ENCODE measurements around the gene MGP.

The MGP gene

GRCh38 chr12:14841761-14842160 lies 43.9 kb downstream of the MGP start:
- DNase-seq (ENCODE audit: low spot score in 2 of 2) (no peak), ATAC-seq (ENCODE audit: low read depth) (no peak)
- Mint-ChIP-seq H3K4me1 (peaks cover 7% of the 10 kb centered on the region), H3K36me3 (no peaks in the 10 kb centered on the region), H3K9me3 (peaks cover 1% of the 10 kb centered on the region), H3K27me3 (no peaks in the 10 kb centered on the region), H3K4me3 (no peak overlapping the region), H3K27ac (no peak overlapping the region)

DNA sequence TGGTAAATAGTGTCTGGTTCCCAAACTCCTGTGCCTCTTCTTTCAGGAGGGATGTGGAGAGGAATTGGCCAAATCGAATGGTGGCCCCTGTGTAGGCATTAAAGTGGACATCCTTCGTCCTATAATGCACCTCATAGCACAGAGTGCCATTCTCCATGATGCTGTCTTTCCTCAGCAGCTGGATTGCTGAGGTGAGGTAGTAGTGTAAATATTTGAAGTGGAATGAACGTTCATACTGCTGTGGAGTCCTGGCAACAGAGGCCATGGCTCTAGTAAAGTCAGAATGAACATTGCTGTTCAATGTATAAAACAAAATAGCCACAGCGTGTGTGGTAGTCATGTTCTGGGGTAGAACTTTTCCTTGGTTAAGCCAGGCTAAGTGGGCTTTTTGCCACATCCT lies 45.0 kb downstream of the MGP start:
- no peak overlapping the region for H3K4me3 Mint-ChIP-seq
- H3K9me3 Mint-ChIP-seq: peaks cover 1% of the 10 kb centered on the region
- no peak for ATAC-seq (ENCODE audit: low read depth)
- no peaks in the 10 kb centered on the region for H3K36me3 Mint-ChIP-seq
- no peaks in the 10 kb centered on the region for H3K27me3 Mint-ChIP-seq
- no peak for DNase-seq (ENCODE audit: low spot score in 2 of 2)
- no peak overlapping the region for H3K27ac Mint-ChIP-seq
- H3K4me1 Mint-ChIP-seq: peaks cover 7% of the 10 kb centered on the region

GRCh38 chr12:14839262-14839661 lies 46.4 kb downstream of the MGP start:
- Mint-ChIP-seq H3K27ac (no peak overlapping the region), H3K9me3 (peaks cover 1% of the 10 kb centered on the region), H3K4me3 (no peak overlapping the region), H3K4me1 (peaks cover 5% of the 10 kb centered on the region), H3K36me3 (no peaks in the 10 kb centered on the region), H3K27me3 (no peaks in the 10 kb centered on the region)
- ATAC-seq (ENCODE audit: low read depth) (no peak), DNase-seq (ENCODE audit: low spot score in 2 of 2) (no peak)

- Mint-ChIP-seq H3K27ac (no peak overlapping the region), H3K4me1 (peaks cover 5% of the 10 kb centered on the region), H3K27me3 (peaks cover 5% of the 10 kb centered on the region), H3K4me3 (no peak overlapping the region), H3K36me3 (peaks cover 3% of the 10 kb centered on the region), H3K9me3 (peaks cover 3% of the 10 kb centered on the region)
- no peak for ATAC-seq (ENCODE audit: low read depth)
- no peak for DNase-seq (ENCODE audit: low spot score in 2 of 2)
Measured at GRCh38 chr12:14836336-14837210, 49.1 kb downstream of the MGP start.

DNA sequence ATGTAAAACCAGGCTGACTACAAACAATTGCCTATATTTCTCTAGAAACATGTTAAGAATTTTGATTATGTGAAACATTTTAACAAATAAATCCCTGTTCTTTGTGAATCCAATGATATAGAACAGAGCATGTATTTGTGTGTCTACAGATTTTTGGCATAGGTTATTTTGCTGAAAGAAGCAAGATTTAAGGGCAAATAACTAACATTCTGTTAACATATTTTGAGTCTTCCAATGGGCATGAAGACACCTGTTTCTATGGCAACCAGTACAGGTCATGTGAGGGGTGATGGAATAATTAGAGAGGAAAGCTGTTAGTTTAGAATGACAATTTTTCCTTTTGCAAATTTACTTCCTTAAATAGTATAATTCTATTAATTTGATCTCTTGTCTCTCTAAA lies 51.1 kb downstream of the MGP start:
- Mint-ChIP-seq H3K27me3 (peaks cover 6% of the 10 kb centered on the region), H3K4me3 (no peak overlapping the region), H3K27ac (no peak overlapping the region), H3K4me1 (peaks cover 2% of the 10 kb centered on the region), H3K36me3 (peaks cover 3% of the 10 kb centered on the region), H3K9me3 (peaks cover 3% of the 10 kb centered on the region)
- ATAC-seq (ENCODE audit: low read depth) (no peak), DNase-seq (ENCODE audit: low spot score in 2 of 2) (no peak)

- peaks cover 6% of the 10 kb centered on the region for H3K27me3 Mint-ChIP-seq
- no peak for ATAC-seq (ENCODE audit: low read depth)
- peaks cover 2% of the 10 kb centered on the region for H3K9me3 Mint-ChIP-seq
- peaks cover 2% of the 10 kb centered on the region for H3K4me1 Mint-ChIP-seq
- H3K27ac Mint-ChIP-seq: no peak overlapping the region
- H3K4me3 Mint-ChIP-seq: no peak overlapping the region
- no peak for DNase-seq (ENCODE audit: low spot score in 2 of 2)
- peaks cover 3% of the 10 kb centered on the region for H3K36me3 Mint-ChIP-seq
Measured at GRCh38 chr12:14833952-14834351, 51.7 kb downstream of the MGP start.

GRCh38 chr12:14833336-14833735 lies 52.3 kb downstream of the MGP start:
- H3K27ac Mint-ChIP-seq: no peak overlapping the region

More at GRCh38 chr12:14833336-14833735, 52.3 kb downstream of the MGP start:
- peaks cover 2% of the 10 kb centered on the region for H3K9me3 Mint-ChIP-seq
- DNase-seq (ENCODE audit: low spot score in 2 of 2) (no peak), ATAC-seq (ENCODE audit: low read depth) (no peak)
- no peak overlapping the region for H3K4me3 Mint-ChIP-seq
- H3K36me3 Mint-ChIP-seq: peaks cover 3% of the 10 kb centered on the region
- H3K4me1 Mint-ChIP-seq: peaks cover 2% of the 10 kb centered on the region
- peaks cover 6% of the 10 kb centered on the region for H3K27me3 Mint-ChIP-seq

Data from memory B cell (primary cell).